NCI-H226 (cell line): ENCODE results near the gene PFKFB3.
A peak's percentile ranks its signal among the peaks of the same experiment; 100 is the strongest.
"Not testable (repeated sequence)": the region's sequence is repeated elsewhere in the genome, so short reads cannot be mapped to it uniquely, and the experiment has no call there.

Experiments used
- DNase-seq: peaks from one replicate; pipeline ENCODE4 v3.0.0-alpha.2; 2015

PFKFB3 gene

DNA sequence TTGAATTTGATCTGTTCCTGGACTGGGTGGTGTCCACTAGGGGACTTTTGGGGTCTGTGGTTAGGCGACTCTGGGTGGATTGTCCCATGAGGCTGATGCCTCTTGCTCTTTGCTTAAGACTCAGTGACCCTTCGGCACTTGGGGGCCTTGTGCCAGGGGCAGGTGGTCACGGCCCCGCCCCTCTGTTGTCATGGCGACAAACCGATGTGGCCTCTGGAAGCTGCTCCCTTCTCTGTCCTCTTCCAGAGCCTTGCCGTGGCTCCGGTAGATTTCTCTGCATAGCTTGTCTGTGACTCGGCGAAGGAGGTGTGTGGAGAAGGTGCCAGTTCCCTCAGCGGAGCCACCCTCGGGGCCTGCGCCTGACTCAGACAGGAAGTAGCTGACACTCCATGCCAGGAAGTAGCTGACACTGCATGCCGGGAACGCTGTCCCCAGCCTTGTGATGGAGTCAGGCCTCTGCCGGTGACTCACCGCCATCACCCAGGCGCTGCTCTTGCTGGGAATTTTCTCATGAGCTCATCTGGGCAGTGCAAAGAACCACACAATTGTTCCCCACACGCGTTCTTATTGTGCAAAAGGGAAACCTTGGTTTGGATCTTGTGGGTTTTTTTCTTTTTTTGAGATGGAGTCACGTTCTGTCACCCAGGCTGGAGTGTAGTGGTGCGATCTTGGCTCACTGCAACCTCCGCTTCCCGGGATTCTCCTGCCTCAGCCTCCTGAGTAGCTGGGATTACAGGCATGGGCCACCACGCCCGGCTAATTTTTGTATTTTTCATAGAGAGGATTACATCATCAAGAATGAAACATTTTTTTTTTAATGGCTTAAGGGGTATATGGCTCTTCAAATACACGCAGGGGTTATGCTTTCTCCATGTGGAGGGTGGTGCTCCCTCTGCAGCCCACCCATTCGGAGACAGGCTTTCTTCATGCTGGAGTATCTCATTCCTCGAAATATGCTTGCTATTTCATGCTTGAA lies 72.6 kb downstream of the PFKFB3 start:
- DNase-seq, result peak; percentile 89

DNA sequence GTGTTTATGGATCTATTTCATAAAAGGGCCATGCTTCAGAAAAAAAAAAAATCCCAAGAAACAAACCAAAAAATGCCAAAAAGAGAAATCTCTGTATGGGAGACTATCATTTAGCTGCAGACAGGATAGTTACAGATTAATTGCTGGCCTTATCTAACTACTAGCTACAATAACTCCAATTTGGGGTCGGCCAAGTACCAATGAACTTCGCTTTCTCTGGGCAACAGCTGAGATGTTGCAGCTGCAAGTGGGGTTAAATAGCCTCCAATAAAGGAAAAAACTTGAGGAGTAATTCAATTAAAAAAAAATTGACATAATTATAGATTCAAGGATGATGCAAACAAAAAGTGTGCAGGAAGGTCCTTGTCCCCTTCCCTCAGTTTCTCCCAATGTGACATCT lies 73.6 kb downstream of the PFKFB3 start:
- no peak for DNase-seq

DNA sequence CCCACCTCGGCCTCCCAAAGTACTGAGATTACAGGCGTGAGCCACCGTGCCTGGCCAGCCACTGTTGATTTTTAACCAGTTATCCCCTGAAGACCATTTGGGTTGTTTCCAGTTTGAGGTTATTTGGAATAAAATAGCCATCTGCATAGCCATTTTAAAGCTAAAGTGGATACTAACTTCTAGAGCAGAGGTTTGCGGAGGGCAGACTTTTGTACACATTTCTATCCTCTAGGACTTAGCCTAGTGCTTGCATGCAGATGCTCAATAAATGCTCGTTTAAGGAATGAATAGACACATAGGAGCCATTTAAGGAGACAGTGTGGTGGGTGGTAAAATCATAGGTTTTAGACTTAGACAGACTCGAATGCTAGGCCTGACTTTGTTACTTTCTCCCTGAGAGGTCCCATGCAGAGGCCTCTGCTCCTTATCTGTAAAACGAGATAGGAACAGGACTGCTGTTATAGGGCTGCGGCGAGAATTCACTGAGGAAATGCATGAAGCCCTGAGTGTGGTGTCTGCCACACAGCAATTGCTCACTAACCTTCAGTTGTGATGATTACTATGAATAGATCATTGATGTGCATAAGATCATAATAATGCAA lies 75.9 kb downstream of the PFKFB3 start:
- DNase-seq, result no peak

DNA sequence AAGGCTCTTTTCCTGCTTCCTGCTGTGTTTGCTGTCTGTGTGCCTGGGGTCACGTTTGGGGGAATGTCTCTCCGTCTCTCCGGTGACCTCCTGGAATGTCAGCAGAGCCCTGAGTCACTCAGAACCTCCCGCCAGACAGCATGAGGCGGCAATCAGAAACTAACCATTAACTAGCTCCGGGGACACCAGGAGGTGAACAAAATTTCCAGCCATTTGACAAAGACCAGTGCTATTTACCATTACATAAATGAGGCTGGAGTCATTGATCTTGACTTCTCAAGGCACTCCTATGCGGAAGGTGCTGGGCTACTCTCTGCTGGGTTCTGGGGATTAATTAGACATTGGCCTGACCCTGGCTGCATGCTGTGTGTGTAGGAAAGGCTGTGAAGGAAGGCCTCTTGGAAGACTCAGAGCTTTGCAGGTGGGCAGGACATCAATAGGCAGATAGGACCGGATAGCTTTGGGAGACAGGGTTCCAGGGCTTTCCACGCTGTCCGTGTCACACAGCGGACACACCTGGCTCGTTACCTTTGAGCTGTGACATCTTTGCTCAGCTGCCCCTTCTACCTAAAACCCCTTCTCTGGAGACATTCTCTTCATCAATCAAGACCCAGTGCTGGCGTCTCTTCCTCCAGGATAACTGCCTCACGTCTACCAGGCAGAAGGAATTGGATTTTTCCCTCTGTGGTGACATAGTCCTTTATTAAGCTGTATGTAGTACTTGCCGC lies 77.0 kb downstream of the PFKFB3 start:
- no peak for DNase-seq

DNA sequence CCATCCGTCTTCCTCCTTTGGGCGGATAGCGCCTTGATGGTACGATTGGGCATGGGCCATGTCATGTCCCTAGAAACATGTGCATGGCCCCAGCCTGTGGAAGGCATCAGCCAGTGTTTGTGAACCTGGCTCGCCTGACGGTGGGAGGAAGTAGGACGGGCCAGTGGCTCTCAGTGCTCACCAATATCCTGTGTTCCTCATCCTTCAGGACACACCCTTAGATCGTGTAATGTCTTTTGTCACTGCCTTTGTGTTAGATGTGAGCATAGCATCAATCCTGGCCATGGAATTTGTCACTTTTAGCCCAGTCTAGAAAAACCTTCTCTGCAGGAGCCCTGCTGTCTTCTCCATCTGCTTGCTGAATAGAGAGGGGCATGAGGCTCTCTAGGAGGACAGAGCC lies 77.6 kb downstream of the PFKFB3 start:
- DNase-seq, result no peak

DNA sequence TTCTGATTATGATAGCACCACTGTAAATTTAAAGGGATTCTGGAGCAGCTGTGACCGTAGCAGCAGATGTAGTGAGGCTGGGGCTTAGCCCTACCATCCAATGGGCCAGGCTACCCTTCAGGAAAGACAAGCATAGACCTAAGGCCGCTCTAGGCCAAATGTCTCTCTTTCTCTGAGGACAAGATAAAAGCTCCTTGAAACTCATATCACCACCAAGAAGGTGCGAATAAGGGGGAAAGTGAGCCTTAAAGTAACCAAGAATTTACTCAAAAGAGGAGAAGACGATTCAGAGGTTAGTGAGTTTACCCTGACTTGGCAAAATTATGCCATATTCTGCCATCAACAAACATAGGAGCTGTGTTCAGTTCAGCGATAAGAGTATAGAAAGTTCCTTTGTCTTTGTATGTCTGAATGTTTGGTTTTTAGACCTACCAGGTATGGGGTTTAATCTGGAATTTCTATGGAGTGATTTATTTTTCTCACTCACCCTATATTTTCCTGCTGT lies 79.8 kb downstream of the PFKFB3 start:
- no peak for DNase-seq

DNA sequence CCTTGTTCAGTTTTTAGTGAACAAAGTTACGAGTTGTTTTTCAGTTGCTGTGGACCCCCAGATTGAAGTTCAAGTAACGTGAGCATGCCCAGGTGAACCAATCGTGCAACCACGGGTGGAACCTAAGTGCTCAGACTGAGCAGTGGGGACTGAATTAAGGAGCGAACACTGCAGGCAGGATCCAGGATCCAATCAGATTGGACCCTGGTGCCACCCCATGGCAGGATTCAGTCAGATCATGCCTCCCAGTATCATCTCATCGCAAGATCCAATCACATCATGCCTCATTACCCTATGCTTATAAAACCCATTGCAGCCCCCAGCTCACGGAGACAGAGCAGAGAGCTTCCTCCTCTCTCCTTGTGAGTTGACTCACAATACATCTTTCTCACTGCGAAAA lies 80.9 kb downstream of the PFKFB3 start:
- DNase-seq, result no peak

DNA sequence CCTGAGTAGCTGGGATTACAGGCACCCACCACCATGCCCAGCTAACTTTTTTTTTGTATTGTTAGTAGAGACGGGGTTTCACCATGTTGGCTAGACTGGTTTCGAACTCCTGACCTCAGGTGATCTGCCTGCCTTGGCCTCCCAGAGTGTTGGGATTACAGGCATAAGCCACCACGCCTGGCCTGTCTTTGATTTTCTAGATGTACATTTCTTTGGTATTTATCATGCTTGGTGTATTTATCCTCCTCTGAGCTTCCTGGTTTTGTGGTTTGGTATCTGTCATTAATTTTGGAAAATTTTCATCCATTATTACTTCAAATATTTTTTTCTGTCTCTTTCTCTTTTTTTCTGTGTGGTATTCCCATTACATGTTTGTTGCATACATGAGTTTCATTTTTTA lies 87.9 kb downstream of the PFKFB3 start:
- peak; percentile 3 for DNase-seq

DNA sequence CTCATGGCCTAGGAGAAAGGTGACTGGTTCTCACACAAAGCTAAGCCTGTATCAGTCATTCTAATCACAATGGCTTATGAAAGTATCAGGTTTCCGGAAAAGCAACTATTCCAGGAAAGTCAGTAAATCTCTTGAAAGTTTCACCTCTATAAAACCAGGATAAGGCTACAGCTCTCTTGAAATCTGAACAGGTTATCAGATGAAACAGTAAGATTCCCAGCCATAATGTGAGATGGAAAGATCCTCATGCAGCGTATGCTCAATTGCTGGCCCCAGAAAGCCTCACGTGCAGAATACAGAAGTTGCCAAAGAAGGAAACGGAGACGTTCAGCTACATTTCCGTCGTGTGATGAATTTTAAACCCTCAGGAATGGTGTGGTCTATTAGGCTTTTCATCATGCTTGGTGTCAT lies 90.0 kb downstream of the PFKFB3 start:
- DNase-seq, result no peak

DNA sequence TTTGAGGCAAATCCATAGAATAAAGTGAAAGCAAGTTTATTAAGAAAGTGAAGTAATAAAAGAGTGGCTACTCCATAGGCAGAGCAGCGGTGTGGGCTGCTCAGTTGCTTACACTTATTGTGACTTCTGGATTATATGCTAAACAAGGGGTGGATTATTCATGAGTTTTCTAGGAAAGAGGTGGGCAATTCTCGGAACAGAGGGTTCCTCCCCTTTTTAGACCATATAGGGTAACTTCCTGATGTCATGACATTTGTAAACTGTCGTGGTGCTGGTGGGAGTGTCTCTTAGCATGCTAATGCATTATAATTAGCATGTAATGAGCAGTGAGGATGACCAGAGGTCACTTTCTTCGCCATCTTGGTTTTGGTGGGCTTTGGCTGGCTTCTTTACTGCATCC lies 93.7 kb downstream of the PFKFB3 start:
- DNase-seq, result not testable (repeated sequence)

DNA sequence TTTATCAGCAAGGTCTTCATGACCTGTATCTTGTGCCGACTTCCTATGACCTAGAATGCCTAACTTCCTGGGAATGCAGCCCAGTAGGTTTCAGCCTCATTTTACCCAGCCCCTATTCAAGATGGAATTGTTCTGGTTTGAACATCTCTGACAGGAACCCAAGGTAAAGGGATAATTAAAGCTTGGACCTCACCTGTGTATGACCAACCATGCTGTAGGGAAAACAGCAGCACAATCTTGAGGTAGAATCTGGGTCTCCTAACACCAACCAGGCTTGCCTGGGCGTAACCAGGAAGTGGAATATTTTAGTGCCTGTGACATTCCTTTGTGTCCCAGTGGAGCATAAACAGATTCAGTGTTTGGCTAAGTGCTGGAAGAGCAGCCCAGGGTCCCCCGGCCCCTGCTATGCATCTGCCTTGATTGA lies 94.1 kb downstream of the PFKFB3 start:
- no peak for DNase-seq

DNA sequence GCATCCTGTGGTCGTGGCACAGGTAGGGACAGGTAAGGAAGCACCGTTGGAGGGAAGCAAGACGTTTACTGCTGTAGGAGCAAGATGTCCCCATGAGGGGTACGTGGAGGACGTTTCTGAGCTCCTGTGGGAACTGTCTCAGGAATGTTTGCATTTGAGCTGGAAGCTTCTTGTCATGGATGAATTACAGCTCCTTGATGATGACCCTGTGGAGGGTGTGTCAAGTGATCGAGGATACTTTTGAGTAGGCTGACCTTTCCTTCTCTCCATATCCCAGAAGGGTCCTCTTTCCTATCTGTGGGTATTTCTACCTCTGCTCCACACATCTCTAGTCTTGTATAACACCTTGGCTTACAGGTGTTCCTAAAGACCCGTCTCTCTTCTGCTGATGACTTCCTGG lies 94.8 kb downstream of the PFKFB3 start:
- no peak for DNase-seq

DNA sequence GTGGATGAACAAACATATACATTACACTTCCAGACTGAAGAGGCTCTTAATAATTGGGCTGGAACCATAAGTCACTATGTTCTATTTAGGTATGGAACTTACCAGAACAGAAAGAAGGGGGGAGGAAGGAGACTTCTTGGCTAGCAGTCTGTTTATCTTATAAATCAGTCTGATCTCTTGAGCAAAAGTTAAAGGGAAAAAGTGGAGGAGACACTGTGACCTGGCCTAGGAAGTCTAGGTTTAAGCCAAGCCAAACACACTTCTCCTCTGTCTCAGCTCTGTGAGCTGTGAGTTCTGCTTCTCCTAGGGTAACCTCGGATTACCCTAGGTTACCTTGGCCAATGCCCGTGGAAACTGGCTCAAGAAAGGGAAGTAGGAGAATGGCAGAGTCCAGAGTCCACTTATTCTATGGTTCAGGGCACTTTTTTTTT lies 95.2 kb downstream of the PFKFB3 start:
- DNase-seq, result no peak

DNA sequence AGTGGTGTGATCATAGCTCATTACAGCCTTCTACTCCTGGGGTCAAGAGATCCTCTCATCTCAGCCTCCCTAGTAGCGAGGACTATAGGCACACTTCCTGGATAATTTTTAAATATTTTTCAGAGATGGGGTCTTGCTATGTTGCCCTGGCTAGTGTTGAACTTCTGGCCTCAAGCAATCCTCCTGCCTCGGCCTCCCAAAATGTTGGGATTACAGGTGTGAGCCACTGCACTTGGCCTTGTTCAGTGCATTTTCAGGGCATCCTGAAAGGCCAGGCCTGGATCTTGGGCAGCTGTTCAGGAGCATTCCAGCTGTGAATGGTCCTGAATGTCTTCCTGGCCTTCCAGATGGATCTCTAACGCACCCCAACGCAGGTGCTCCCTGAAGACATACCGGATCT lies 95.7 kb downstream of the PFKFB3 start:
- DNase-seq, result no peak

DNA sequence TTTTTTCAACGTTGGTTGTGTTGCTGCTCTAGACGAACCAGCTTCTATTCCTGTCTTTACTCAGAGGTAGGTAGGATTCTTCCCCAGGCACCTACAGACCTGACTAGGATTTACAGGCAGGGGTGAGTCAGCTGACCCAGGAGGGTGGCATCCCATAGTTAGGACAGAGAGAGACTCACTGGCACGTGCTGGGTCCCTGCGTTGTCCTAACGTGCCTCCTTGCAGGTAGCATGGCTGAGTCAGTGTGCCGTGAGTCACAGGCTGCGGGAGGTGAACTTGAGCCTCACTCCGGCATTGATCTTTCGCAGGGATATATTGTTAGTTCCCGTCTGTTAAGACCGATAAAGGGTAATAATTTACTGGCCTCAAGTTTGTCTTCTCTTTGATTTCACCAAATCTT lies 96.5 kb downstream of the PFKFB3 start:
- no peak for DNase-seq

DNA sequence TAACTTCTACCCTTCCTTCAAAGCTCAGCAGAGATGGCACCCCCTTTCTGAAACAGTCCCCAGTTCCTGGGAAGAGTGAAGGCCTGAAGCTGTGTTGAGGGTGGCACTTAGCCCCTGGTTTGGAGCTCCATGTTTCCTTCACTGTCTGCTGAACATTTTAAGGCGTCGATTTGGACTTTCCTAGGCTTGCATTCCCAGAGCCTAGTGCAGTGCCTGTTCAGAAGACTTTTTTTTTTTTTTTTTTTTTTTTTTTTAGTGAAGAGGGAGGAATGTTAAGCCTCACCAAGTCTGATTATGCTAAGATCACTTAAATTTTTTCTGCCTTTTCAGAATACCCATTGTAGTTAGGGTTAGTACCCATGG lies 97.0 kb downstream of the PFKFB3 start:
- DNase-seq, result no peak

DNA sequence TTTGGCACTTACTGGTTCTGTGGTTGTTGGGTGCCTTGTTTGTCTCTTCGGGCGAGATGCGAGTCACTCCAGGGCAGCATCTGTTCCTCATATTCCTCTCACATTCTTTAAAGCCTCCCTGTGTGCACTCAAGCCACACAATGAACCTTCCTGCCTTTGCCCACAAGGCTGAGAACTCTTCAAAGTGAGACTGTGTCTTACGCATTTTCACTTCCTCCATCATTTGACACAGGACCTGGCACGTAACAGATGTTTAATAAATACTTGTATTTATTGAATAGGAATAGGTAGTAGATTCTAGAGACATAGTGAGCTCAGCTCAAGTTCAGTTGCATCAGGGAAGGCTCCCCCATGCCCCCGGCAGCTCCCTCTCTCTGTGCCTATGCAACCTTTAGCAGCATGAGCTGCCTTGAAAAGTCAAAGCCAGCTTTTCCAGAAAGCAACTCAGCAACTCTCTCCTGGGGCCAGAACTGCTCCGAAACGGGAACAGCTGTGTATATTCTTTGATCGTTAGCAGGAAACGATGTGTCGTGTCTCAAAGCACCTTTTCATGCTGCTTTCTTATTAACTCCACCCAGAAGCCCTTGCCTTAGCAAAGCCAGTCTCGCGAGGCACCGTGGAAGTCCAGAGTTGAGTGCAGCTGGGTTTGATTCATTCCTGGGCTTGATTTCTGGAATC lies 97.5 kb downstream of the PFKFB3 start:
- DNase-seq, result no peak

DNA sequence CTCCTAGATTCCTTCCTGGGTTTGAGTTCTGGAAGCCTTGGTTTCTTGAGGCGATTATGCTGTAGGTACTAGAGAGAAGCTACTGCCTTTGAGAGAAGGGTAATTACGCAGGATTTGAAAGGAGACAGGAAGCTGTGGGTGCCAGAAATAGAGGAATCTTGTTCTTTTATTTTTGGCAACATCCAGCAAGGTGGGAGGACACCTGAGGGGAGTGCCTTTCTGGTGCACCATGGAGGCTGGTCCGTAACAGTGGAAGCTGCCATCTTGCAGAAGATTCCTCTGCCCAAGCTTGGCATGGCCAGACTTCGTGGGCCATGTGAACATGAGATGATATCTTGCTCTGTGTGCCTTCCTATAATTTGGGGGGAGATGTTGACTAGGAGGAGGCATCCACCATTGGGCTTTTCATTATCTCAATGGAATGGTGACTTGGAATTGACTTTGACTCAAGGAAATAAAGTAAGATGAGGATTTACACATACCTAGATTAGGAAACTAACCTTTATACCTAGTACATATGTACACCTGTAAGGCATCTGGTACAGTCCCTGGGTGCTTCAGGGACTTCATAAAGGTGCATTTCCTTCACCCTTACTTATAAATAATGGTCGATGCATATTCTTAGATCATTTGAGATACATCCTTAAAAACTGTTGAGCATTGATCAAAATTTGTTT lies 98.2 kb downstream of the PFKFB3 start:
- DNase-seq, result no peak

DNA sequence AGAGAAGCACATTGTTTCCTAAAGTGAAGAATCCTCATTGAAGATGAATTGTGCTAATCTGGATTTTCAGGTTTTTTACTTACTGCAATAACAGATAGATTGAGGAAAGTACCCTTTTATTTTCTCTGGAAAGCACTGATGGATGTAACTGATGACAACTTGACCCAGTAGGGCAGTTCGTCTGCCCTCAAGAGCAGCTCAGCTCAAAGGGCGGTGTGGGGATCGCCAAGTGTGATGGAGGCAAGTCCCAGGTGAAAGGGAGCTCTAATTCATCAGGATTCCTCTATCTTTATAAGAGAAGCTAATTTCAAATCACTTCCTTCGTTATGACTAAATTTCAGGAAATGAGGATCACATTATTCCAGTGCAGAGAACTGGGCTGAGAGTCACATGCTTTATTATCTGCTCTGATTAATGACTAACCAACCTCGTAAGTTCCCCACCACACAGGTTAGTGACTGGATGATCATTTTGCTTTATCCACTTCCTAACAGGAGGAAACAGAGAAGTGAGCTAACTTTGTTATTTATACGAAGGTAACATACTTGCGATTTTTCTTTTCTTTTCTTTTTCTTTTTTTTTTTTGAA lies 98.8 kb downstream of the PFKFB3 start:
- no peak for DNase-seq
